HG03378 (cell line): ENCODE measurements around the gene TERC.
"Not testable (repeated sequence)": the region's sequence is repeated elsewhere in the genome, so short reads cannot be mapped to it uniquely, and the experiment has no call there.

Source experiments
- ATAC-seq: cut with Tn5 transposase; IDR thresholded peaks from one replicate; pipeline ENCODE4 v1.9.1; 2021; ENCODE audit warnings: mild to moderate bottlenecking, moderate library complexity; ENCODE audit not compliant: unreplicated experiment

Gene TERC

GRCh38 chr3:169772305-169772896, 7.5 kb upstream of the TERC start:
- peak; percentile 15 for ATAC-seq

- ATAC-seq = peak; percentile 24
Observed at GRCh38 chr3:169771497-169772304, 6.8 kb upstream of the TERC start.

GRCh38 chr3:169769287-169770181, 4.7 kb upstream of the TERC start, which contains the start of gene ACTRT3:
Gene ACTRT3 (minus strand): TSS chr3:169769561. CDS start chr3:169769520, 41 bp downstream.
- ATAC-seq = peak; percentile 21

GRCh38 chr3:169764312-169764881, 463 bp downstream of the TERC start:
- peak; percentile 37 for ATAC-seq

DNA sequence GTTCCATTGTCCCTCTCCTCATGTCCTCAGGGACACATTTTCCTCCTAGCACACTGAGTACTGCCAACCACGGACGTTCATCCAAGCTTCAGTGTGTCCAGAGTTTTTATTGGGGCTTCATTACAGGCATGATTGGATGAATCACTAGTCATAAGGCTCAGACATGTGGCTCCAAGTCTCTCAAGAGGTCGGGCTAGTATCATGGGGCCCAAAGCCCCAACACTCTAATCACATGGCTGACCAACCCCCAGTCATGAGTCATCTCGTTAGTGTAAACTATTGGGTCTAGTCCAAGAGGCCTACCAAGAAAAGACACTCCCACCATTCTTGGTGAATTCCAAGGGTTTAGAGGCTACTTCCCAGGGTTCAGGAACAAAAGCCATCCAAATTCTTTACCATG, 4.4 kb downstream of the TERC start:
- ATAC-seq = no peak

- ATAC-seq = peak; percentile 79
Observed at GRCh38 chr3:169759256-169759655, 5.6 kb downstream of the TERC start.

GRCh38 chr3:169758359-169758994, 6.4 kb downstream of the TERC start:
- no peak for ATAC-seq

- ATAC-seq = no peak
Observed at GRCh38 chr3:169755488-169755887, 9.4 kb downstream of the TERC start.

DNA sequence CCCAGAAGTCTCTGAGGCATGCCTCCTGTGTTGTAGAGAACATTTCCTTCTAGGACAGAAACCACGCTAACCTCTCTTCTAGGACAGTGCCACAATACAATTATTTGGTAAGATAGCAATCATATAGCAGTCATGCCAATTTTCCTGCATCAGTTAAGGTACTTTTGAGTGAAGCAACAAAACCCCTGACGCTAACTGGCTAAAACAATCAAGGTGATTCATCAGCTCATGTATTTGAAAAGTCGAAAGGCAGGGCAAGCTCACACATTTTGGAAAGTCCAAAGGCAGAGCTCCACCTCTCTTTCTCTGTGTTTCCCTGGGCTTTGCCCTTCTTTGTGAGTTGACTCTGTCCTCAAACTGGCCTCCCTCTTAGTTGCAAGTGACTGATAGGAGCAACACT, 10.1 kb downstream of the TERC start:
- no peak for ATAC-seq

DNA sequence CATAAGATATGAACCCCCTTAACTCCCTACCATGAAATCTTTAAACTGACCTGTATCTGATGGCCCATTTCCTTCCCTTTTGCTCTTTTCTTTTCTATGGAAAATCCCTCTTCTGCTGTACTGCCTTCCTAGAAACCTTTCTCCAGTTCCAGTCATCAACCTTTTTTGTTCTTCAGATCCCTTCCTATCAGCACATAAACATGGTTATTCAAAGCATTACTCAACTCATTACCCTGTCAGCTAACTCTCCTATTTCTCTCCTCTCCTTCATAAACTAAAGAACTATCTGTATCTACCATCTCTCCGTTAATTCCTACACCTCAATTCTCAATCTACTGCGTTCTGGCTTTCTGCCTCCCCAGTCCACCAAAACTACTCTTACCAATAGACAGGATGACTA, 13.0 kb downstream of the TERC start:
- ATAC-seq = no peak

- ATAC-seq = peak; percentile 44
Observed at GRCh38 chr3:169750665-169751064, 14.2 kb downstream of the TERC start.

DNA sequence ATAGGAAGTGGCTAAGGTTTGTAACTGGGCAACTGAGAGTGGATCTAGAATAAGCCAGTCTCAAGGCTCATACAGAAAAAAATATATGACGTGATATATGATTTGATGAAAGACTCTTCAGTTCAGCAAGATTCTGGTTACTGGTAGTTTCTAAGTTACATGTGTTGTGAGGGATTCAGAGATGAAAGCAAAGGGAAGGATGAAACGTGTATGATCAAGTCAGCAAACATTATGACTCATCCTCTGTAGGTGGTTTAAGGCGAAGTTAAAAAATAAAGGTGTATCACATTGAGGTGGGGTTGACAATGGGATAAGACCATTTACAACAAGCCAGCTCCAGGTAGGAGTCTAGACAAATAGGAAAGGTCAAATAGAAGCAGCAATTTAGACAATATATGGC, 16.2 kb downstream of the TERC start:
- ATAC-seq = no peak

DNA sequence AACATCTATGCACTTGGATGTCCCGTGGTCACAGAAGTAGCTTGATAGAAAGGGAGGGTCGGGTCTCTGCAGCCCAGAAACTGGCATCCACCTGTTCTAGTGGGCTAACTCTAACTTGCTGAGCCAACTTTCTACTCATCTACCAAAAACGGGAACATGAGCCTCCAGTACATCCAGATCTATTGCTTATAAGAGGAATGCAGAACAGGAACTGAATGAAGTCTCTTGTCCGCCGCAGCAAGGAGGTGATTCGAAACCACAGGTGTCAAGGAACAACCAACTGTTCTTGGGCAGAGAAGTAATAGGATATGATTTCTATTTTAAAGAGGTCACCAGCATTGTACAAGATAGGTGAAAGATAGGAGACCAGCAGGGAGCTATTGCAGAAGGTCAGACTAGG, 17.9 kb downstream of the TERC start:
- no peak for ATAC-seq

GRCh38 chr3:169744366-169745054, 20.4 kb downstream of the TERC start:
- ATAC-seq = no peak

DNA sequence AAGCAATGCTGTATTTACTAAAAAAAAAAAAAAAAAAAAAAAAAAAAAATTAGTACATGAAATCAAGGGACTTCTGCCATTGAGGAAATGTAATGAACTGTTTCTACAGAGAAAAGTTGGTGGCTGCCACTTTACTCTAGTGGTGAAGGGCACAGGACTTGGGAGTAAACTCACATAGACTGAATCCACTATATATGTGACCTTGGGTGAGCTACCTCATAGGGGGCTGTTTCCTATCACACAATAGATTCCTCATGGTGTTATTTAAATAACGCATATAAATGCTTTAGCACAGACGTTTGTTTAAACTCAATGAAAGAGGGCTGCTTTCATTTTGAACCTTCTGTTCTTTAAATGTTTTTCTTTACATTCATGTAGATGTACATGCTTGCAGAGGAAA, 25.8 kb downstream of the TERC start:
- ATAC-seq = no peak

DNA sequence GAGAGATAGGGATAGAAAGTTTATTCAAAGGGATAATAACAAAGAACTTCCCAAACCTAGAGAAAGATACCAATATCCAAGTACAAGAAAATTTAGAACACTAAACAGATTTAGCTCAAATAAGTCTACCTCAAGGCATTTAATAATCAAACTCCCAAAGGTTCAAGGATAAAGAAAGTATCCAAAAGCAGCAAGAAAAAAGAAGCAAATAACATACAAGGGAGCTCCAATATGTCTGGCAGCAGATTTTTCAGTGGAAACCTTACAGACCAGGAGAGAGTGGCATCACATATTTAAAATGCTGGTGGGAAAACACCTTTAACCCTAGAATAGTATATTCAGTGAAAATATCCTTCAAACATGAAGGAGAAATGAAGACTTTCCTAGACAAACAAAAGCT, 33.0 kb downstream of the TERC start:
- ATAC-seq = not testable (repeated sequence)

GRCh38 chr3:169722724-169723123, 42.1 kb downstream of the TERC start:
- ATAC-seq = no peak

GRCh38 chr3:169718415-169718814, 46.4 kb downstream of the TERC start:
- not testable (repeated sequence) for ATAC-seq
